OCI-LY7 (cell line): ENCODE measurements around the gene LTB4R. TPM values are rescaled to one million over a fixed set of nuclear protein-coding genes. Genes with fewer than 3 reads are reported as not detected.
A peak's percentile ranks its signal among the peaks of the same experiment; 100 is the strongest.
"Not testable (repeated sequence)": the region's sequence is repeated elsewhere in the genome, so short reads cannot be mapped to it uniquely, and the experiment has no call there.

Source experiments
- BruUV-seq: library from RNA; stranded (reverse); fragments of 400-500 nt; replicated peaks from 2 replicates; lab custom pipeline; 2021; lab: Mats Ljungman, UMichigan
- CTCF ChIA-PET: fragments of 300-600 bp; sonication (Branson Sonifier 250); formaldehyde crosslinking; loops from one replicate; lab custom pipeline; 2022; ENCODE audit warnings: antibody characterized with exemption; ENCODE audit not compliant: unreplicated experiment; lab: Charles Lee
- POLR2A ChIA-PET: fragments of 300-600 bp; sonication (Branson Sonifier 250); formaldehyde crosslinking; loops from one replicate; lab custom pipeline; 2022; ENCODE audit warnings: antibody characterized with exemption; lab: Charles Lee
- DNase-seq: peaks from one replicate; pipeline ENCODE4 v3.0.0-alpha.2; 2015; ENCODE audit warnings: low spot score
- H2AFZ ChIP-seq: fragments of 200-600 bp; sonication (generic), shearing (Covaris generic); 2 replicates; pipeline ENCODE4 v1.6.1; 2014; ENCODE audit warnings: mild to moderate bottlenecking, antibody characterized with exemption, low read length, moderate library complexity
- H3K27ac ChIP-seq: fragments of 200-600 bp; sonication (generic); 2 replicates; pipeline ENCODE4 v1.5.1; 2014; ENCODE audit warnings: mixed run types, low read depth, mild to moderate bottlenecking, moderate library complexity, low read length, inconsistent platforms; ENCODE audit not compliant: poor library complexity, severe bottlenecking
- H3K36me3 ChIP-seq: fragments of 200-600 bp; sonication (generic); 2 replicates; pipeline ENCODE4 v1.6.1; 2014; ENCODE audit warnings: mild to moderate bottlenecking, antibody characterized with exemption, low read length, moderate library complexity, mixed read lengths; ENCODE audit not compliant: insufficient read depth
- H3K4me1 ChIP-seq: fragments of 200-600 bp; sonication (generic); 2 replicates; pipeline ENCODE4 v1.5.1; 2014; ENCODE audit warnings: mild to moderate bottlenecking, low read length; ENCODE audit not compliant: insufficient read depth, poor library complexity, severe bottlenecking
- H3K4me2 ChIP-seq: fragments of 200-600 bp; sonication (generic); 2 replicates; pipeline ENCODE4 v1.6.1; 2014; ENCODE audit warnings: mild to moderate bottlenecking, low read length
- H3K4me3 ChIP-seq: fragments of 200-600 bp; sonication (generic); 2 replicates; pipeline ENCODE4 v1.5.1; 2014; ENCODE audit warnings: mild to moderate bottlenecking, low read depth, low read length; ENCODE audit not compliant: poor library complexity, severe bottlenecking
- H3K79me2 ChIP-seq: fragments of 200-600 bp; sonication (generic); 2 replicates; pipeline ENCODE4 v1.6.1; 2016; ENCODE audit warnings: low read depth, mild to moderate bottlenecking, low read length, moderate library complexity, mixed read lengths; ENCODE audit not compliant: insufficient read depth
- H3K9me2 ChIP-seq: fragments of 200-600 bp; sonication (generic); 2 replicates; pipeline ENCODE4 v1.6.1; 2016; ENCODE audit warnings: mild to moderate bottlenecking, low read length, mixed read lengths; ENCODE audit not compliant: insufficient read depth
- H3K9me3 ChIP-seq: fragments of 200-600 bp; sonication (generic); 2 replicates; pipeline ENCODE4 v1.6.1; 2014; ENCODE audit warnings: mild to moderate bottlenecking, mixed run types, low read length, mixed read lengths
- H4K20me1 ChIP-seq: fragments of 200-600 bp; sonication (generic); 2 replicates; pipeline ENCODE4 v1.6.1; 2014; ENCODE audit warnings: mild to moderate bottlenecking, antibody characterized with exemption, low read length, moderate library complexity, mixed read lengths; ENCODE audit not compliant: insufficient read depth
- EZH2phosphoT487 ChIP-seq: fragments of 200-600 bp; sonication (generic); IDR thresholded peaks from 2 replicates; pipeline ENCODE4 v1.6.1; 2018; ENCODE audit warnings: low read depth, borderline replicate concordance, mild to moderate bottlenecking, mixed run types, antibody characterized with exemption, low read length, moderate library complexity, mixed read lengths
- intact Hi-C: fragments of 100-400 bp; cut with micrococcal nuclease; formaldehyde crosslinking; loops from one replicate; pipeline ENCODE4 v1.10.0; 2022; ENCODE audit not compliant: unreplicated experiment
- total RNA-seq, 2 experiments: library from RNA; depleted of rRNA in 1 of 2; stranded (reverse); fragments of >200 nt in 1 of 2; shearing (Covaris generic) in 1 of 2; gene quantifications; 2 replicates each; pipeline ENCODE4 v1.2.3, GENCODE V29; 2014 to 2022
- TF ChIP-seq, protein P1 (sequence below): fragments of 200-600 bp; sonication (generic); conservative IDR thresholded peaks from 2 replicates; pipeline ENCODE4 v1.5.1; 2014; ENCODE audit warnings: mild to moderate bottlenecking, antibody characterized with exemption, low read length, moderate library complexity, mixed read lengths

The LTB4R gene
- total RNA-seq, 2 experiments from 2014 or later: 15.8 to 28.3 TPM

DNA sequence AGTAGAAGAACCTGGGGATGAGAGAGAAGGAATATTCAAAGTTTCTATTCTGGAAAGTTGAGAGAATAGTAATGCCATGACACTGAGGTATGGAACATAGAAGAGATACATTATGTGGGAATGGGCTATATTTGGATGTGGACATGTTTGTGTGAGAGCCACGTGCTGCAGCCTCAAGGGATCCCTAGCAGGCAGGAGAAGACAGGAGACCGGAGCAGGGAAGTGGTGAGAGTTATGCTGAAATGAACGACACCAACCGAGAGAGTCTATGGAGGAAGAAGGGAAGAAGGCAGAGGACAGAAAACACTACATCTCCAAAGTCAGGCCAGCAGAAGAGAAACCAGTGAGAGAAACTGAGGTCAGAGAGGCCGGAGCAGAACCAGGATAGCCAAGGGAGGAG lies 38.4 kb downstream of the LTB4R start:
- CTCF ChIA-PET: no interaction called here
- Histone ChIP-seq H3K4me2 (no peak overlapping the region), H3K9me3 (no peaks in the 10 kb centered on the region), H3K36me3 (no peaks in the 10 kb centered on the region), H4K20me1 (no peaks in the 10 kb centered on the region), H3K27ac (no peak overlapping the region), H3K79me2 (no peaks in the 10 kb centered on the region), H3K9me2 (no peaks in the 10 kb centered on the region), H3K4me1 (no peaks in the 10 kb centered on the region), H2AFZ (no peak overlapping the region), H3K4me3 (no peak overlapping the region)
- intact Hi-C loops: no loop called here
- BruUV-seq: no TSS peak
- POLR2A ChIA-PET: interaction anchor here (0.6 kb wide), 2 partner anchors 8 to 117 kb away, joined by 4 read pairs; partner anchors contain the start of gene GMPR2
- no peak for TF ChIP-seq EZH2phosphoT487
- TF ChIP-seq, protein P1, sequence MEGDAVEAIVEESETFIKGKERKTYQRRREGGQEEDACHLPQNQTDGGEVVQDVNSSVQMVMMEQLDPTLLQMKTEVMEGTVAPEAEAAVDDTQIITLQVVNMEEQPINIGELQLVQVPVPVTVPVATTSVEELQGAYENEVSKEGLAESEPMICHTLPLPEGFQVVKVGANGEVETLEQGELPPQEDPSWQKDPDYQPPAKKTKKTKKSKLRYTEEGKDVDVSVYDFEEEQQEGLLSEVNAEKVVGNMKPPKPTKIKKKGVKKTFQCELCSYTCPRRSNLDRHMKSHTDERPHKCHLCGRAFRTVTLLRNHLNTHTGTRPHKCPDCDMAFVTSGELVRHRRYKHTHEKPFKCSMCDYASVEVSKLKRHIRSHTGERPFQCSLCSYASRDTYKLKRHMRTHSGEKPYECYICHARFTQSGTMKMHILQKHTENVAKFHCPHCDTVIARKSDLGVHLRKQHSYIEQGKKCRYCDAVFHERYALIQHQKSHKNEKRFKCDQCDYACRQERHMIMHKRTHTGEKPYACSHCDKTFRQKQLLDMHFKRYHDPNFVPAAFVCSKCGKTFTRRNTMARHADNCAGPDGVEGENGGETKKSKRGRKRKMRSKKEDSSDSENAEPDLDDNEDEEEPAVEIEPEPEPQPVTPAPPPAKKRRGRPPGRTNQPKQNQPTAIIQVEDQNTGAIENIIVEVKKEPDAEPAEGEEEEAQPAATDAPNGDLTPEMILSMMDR: no peak
- DNase-seq: no peak

DNA sequence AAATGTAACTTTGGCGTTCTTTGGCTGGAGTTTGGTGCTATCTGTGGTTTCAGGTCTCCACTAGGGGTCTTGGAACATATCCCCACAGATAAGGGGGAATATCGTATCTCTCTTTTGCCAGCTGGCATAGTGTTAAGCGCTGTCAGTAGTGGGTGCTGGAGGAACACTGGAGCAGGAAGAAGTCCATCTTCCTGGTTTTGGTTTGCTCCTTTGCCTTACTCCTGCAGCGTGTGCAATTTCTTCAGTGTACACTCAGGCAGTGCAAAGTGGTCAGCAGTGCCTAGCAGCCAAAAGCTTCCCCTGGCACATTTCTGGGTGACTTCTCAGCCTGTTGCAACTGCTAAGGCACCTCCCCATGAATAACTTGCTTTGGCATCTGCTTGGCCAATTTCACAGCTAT lies 40.2 kb downstream of the LTB4R start:
- ChIA-PET CTCF (no interaction called here), POLR2A (interaction anchor here (0.8 to 1.5 kb wide), 2 partner anchors 11 to 12 kb away, joined by 3 to 5 read pairs; partner anchors contain the start of gene RIPK3)
- no peak for DNase-seq
- H2AFZ ChIP-seq: no peak overlapping the region
- no peaks in the 10 kb centered on the region for H3K9me2 ChIP-seq
- H3K4me2 ChIP-seq: no peak overlapping the region
- no peaks in the 10 kb centered on the region for H3K36me3 ChIP-seq
- H3K79me2 ChIP-seq: no peaks in the 10 kb centered on the region
- TF ChIP-seq EZH2phosphoT487: no peak
- TF ChIP-seq, protein P1: 0 out of 2 replicates have a peak, but pooled peaks have one; percentile 25
- no peaks in the 10 kb centered on the region for H3K9me3 ChIP-seq
- no TSS peak for BruUV-seq
- intact Hi-C loops: no loop called here
- H3K27ac ChIP-seq: no peak overlapping the region
- H4K20me1 ChIP-seq: no peaks in the 10 kb centered on the region
- H3K4me3 ChIP-seq: no peak overlapping the region
- no peaks in the 10 kb centered on the region for H3K4me1 ChIP-seq

DNA sequence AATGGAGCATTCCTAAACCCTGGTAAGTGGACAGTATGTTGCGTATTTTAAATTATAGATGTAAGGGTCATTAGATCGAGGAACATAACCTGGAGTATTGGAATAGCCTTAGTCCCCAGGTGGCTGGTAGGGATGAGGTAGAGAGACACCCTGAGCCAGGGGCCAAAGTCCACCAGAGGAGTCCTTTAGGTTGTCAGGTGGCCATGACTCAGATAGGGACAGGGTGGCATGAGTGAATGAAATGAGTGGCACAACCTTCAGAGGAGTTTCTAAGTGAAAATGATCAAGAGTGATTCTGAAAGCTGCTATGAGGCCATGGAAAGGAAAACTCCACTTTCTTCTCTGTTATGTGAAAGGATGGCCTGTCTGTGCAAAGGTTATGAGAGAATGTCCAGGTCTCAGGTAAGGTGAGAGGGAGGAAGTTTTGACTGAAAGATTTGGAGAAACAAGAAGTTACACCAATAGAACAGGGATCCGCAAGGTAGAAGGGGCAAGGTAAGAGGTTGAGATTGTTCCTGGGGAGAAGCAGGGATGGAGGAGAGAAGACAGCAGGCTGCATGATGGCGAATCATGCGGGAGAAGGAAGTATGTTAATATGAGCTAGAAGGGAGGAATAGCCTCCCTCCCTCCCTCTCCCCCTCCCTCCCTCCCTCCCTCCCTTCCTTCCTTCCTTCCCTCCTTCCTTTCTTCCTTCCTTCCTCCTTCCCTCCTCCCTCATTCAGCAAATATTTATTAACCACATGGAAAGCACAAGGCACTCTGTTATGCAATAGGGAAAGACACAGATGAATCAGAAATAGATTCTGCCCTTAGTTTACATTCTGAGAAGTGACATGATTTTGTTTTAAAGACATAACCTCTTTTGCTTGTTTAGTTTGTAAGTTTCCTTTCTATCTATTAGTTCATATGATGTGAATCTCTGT lies 42.5 kb downstream of the LTB4R start:
- TF ChIP-seq, protein P1: no peak
- TF ChIP-seq EZH2phosphoT487: no peak
- Histone ChIP-seq H3K9me2 (no peaks in the 10 kb centered on the region), H3K36me3 (no peaks in the 10 kb centered on the region), H3K4me1 (no peaks in the 10 kb centered on the region), H3K79me2 (no peaks in the 10 kb centered on the region), H3K27ac (no peak overlapping the region), H3K4me3 (no peak overlapping the region), H4K20me1 (no peaks in the 10 kb centered on the region), H3K4me2 (no peak overlapping the region), H3K9me3 (no peaks in the 10 kb centered on the region), H2AFZ (no peak overlapping the region)
- ChIA-PET CTCF (no interaction called here), POLR2A (no interaction called here)
- intact Hi-C loops: no loop called here
- no peak for DNase-seq
- no TSS peak for BruUV-seq

DNA sequence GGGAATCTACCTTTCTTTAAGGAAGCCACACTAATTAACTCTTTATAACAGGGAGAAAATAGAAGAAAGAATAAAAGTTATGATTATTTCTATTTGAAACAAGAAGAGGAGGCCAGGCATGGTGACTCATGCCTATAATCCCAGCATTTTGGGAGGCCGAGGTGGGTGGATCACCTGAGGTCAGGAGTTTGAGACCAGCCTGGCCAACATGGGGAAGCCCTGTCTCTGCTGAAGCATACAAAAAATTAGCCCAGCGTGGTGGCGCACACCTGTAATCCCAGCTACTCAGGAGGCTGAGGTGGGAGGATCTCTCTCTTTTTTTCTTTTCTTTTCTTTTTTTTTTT lies 43.2 kb downstream of the LTB4R start:
- H3K4me1 ChIP-seq, H4K20me1 ChIP-seq, H3K79me2 ChIP-seq, H3K4me3 ChIP-seq, CTCF ChIA-PET, H3K9me3 ChIP-seq, H3K4me2 ChIP-seq, H3K27ac ChIP-seq, H3K9me2 ChIP-seq, POLR2A ChIA-PET, intact Hi-C loops, DNase-seq, H2AFZ ChIP-seq, H3K36me3 ChIP-seq, BruUV-seq: not testable (repeated sequence)
